Left renal cortex interstitium (tissue), 4 donors: ENCODE measurements around the gene EGFL8. TPM values are rescaled to one million over a fixed set of nuclear protein-coding genes. Genes with fewer than 3 reads are reported as not detected.

ENCODE experiments used
- DNase-seq, 4 donors: peaks; one replicate each; pipeline ENCODE4 v3.0.0-alpha.2; 2013; ENCODE audit warnings: low read depth in 4 of 4, low spot score in 2 of 4, missing footprints in 1 of 4
- polyA plus RNA-seq, 4 donors: library from polyadenylated mRNA; unstranded; fragments of 120-200 nt; gene quantifications; one replicate each; pipeline ENCODE4 v1.2.1, GENCODE V29; 2013; ENCODE audit not compliant: insufficient read length in 4 of 4

Gene EGFL8
- polyA plus RNA-seq, 4 donors, result 12.0 to 46.0 (median 32.2) TPM

GRCh38 chr6:32216285-32216684 lies 51.9 kb downstream of the EGFL8 start:
- no peak for DNase-seq

- DNase-seq, result no peak
Measured at GRCh38 chr6:32216998-32217397, 52.6 kb downstream of the EGFL8 start.

Other genes starting within 250 kb of the EGFL8 start
- gene C2, start 236.9 kb upstream of the EGFL8 start, polyA plus RNA-seq, result 1 to 10 TPM; 3.1 to 4.1 (median 3.7) TPM
- gene CFB, start 218.5 kb upstream of the EGFL8 start, polyA plus RNA-seq, result 10 to 100 TPM in 1 of 4 donors, 1 to 10 TPM in 3; 6.5 to 22.2 (median 7.1) TPM
- 100 to 1,000 TPM in 1 of 4 donors, 10 to 100 TPM in 3; 88.5 to 105 (median 91.7) TPM for gene NELFE, start 205.6 kb upstream of the EGFL8 start, polyA plus RNA-seq
- 10 to 100 TPM; 36.4 to 56.9 (median 45.8) TPM for gene SKIC2, start 205.4 kb upstream of the EGFL8 start, polyA plus RNA-seq
- 10 to 100 TPM; 22.9 to 42.2 (median 32.9) TPM for gene DXO, start 192.5 kb upstream of the EGFL8 start, polyA plus RNA-seq
- gene C4A, start 182.5 kb upstream of the EGFL8 start, polyA plus RNA-seq, result 10 to 100 TPM; 11.9 to 24.1 (median 15.8) TPM
- 10 to 100 TPM; 10.7 to 24.8 (median 17.0) TPM for gene C4B, start 149.8 kb upstream of the EGFL8 start, polyA plus RNA-seq
- gene CYP21A2, start 126.2 kb upstream of the EGFL8 start, polyA plus RNA-seq, result 1 to 10 TPM in 2 of 4 donors, under 1 TPM in 2; 0.61 to 1.4 (median 1.1) TPM
- gene TNXB, start 55.3 kb upstream of the EGFL8 start, polyA plus RNA-seq, result 1 to 10 TPM; 2.7 to 4.9 (median 4.9) TPM
- gene ATF6B, start 36.3 kb upstream of the EGFL8 start, polyA plus RNA-seq, result 100 to 1,000 TPM in 1 of 4 donors, 10 to 100 TPM in 3; 88.4 to 123 (median 95.4) TPM
- 1 to 10 TPM; 6.3 to 9.6 (median 7.7) TPM for gene FKBPL, start 34.3 kb upstream of the EGFL8 start, polyA plus RNA-seq
- 1 to 10 TPM; 2.2 to 4.4 (median 3.1) TPM for gene PRRT1, start 12.7 kb upstream of the EGFL8 start, polyA plus RNA-seq
- 10 to 100 TPM; 27.9 to 50.9 (median 36.7) TPM for gene PPT2, start 10.5 kb upstream of the EGFL8 start, polyA plus RNA-seq
- 100 to 1,000 TPM in 3 of 4 donors, 10 to 100 TPM in 1; 93.4 to 114 (median 104) TPM for gene AGPAT1, start 11.5 kb downstream of the EGFL8 start, polyA plus RNA-seq
- 100 to 1,000 TPM in 3 of 4 donors, 10 to 100 TPM in 1; 95.7 to 113 (median 106) TPM for gene RNF5, start 13.8 kb downstream of the EGFL8 start, polyA plus RNA-seq
- gene AGER, start 19.7 kb downstream of the EGFL8 start, polyA plus RNA-seq, result 10 to 100 TPM; 10.8 to 37.0 (median 20.3) TPM
- gene PBX2, start 25.6 kb downstream of the EGFL8 start, polyA plus RNA-seq, result 100 to 1,000 TPM; 150 to 221 (median 179) TPM
- 10 to 100 TPM in 3 of 4 donors, 1 to 10 TPM in 1; 9.5 to 12.0 (median 11.3) TPM for gene GPSM3, start 28.0 kb downstream of the EGFL8 start, polyA plus RNA-seq
- gene NOTCH4, start 59.5 kb downstream of the EGFL8 start, polyA plus RNA-seq, result 10 to 100 TPM; 14.9 to 30.8 (median 18.4) TPM
- gene TSBP1, start 207.3 kb downstream of the EGFL8 start, polyA plus RNA-seq, result under 1 TPM in 1 of 4 donors, not detected in 3; 0.24 TPM
- gene BTNL2, start 242.6 kb downstream of the EGFL8 start, polyA plus RNA-seq, result 1 to 10 TPM in 2 of 4 donors, under 1 TPM in 2; 0.14 to 1.8 (median 0.85) TPM